ENCODE results near the gene SLC2A9.

Gene SLC2A9

DNA sequence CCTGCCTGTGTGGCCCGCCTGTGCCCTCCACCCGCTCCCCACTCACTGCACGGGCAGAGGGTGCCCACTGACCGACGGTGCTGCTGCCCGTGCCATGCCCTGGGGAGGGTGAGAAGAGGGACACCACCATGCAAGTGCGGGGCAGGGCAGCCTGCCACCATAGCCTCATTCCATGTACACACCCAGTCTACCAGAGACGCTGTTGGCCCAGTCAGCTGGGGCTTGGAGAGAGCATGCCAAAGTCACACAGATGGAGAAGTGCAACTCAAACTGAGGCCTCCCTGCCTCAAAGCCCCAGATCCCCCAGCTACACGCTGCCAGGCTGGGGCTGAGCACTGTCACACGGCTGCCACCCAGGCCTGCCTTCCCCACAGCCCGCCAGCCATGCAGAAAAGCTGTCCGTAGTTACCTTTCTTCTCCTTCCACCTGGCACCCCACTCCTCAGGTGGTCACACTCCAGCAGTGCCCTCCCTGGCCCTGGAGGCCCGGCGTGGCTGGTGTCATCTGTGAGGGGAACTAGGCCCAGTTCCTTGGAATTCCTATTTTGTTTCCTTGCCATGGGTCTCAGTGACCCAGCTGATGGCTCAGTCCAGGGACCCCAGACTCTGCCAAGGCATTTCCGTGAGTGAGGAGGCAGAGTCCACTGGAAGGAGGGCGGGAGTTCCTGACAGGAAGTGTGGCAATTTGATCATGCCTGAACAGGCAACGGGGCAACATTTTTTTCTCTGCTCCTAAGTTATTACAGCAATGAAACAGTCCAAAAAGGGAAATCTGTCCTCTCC, at the start of gene SLC2A9:
Gene SLC2A9 (minus strand): TSS at position 627 of the 782 bp plus-strand sequence. CDS start 68 bp downstream, at position 559.
- DNase-seq: no peak

DNA sequence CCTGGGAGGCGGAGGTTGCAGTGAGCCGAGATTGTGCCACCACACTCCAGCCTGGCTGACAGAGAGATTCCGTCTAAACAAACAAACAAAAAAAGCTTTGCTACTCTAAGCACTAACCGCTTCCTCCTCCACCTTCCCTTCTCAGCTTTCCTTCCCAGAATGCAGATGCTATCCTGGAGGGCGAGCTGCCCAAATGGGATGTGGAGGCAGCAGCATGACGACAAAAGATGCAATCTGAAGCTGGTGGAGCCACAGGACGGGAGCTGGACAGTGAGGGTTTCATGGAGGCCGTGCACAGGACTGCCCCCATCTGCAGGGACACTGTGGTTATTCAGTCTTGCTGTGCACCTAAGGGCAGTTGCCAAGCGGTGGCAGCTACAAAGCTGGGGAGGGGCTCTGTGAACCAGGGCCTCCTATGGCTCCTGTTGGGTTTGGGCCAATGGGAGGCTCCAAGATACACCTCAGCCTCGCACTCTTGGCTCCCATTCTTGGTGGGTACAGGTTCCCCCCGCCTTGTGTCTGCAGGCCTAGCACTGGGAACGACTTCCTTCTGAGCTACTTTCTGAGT, 47.9 kb upstream of the SLC2A9 start:
- peak in 1 of 2 experiments; percentile 13 for DNase-seq

DNA sequence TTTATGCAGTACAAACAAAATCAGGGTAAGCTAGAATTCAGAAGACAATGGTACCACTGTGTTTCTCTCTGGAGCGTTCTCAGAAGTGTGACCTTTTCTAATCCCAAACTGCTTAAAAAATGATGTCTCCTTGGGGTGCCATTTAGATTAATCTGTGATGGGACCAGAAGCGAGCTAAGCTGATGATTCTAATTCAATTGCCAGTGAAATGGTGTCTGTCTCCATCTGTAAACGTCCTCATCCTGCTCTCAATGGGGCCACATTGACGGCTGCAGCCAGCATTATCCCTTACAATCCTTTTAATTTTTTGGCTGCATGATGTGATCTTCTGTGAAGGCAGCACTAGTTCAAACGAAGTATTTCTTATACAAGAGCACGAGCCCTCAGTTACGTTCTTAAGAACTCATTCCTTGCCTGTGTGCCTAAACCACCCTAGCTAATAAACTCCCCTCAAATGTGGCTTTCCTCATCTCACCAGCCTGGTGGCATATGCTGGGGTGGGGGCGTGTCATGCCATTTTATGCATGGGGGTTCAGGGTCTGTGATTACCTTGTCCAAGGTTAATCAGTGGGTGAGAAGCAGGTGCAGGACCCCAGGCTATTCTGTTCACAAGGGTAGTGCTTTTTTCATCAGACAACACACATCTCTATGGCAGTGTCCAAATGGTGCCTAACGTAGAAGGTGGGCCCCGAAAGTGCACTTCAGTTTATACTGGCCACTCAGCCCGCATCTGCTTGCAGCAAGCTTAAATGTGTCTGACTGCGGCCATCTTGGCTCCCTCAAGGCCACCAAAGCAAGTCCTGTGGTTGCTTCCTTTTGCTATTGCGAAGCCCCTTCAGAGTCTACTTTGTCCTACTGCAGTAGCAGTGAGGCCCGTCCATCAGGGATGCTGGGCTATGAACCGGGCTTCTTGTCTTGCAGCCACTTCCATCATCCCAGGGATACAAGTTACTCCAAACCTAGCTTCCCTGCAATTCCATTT, 45.7 kb upstream of the SLC2A9 start:
- DNase-seq: peak in 1 of 2 experiments; percentile 14

GRCh38 chr4:10066206-10066605, 44.9 kb upstream of the SLC2A9 start:
- no peak for DNase-seq

DNA sequence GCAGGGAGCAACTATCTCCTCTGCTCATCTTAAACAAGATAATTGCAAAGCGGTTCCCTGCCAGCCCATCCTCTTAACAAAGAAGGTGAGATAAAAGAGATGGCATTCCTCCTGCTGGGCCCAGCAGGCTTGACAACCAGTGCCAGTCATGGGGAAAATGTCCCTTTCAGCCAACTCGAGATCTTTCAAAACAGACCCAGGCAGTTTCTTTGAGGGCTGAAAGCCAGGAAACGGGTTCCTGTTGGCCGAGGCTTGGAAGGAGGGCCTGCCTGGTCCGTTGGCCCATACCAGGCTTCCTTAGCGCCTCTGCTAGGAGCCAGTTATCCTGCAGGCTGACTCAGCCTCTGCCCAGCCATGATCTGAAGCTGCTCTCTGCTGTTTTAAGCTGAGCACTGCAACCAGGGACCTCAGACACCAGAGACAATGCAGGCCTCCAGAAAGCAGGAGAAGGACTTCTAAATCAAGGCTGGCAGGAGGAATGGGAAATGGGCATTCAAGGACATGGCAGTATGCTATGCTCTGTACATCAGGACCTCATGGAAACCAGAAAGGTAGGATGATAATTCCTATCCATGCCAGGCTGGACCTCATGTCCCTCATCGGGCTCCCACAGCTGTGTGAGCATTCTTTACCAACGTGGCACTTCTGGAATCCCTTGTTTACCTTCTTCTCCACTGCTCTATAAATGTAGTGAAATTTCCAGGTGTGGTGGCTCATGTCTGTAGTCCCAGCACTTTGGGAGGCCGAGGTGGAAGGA, 42.4 kb upstream of the SLC2A9 start:
- peak in 1 of 2 experiments; percentile 10 for DNase-seq

DNA sequence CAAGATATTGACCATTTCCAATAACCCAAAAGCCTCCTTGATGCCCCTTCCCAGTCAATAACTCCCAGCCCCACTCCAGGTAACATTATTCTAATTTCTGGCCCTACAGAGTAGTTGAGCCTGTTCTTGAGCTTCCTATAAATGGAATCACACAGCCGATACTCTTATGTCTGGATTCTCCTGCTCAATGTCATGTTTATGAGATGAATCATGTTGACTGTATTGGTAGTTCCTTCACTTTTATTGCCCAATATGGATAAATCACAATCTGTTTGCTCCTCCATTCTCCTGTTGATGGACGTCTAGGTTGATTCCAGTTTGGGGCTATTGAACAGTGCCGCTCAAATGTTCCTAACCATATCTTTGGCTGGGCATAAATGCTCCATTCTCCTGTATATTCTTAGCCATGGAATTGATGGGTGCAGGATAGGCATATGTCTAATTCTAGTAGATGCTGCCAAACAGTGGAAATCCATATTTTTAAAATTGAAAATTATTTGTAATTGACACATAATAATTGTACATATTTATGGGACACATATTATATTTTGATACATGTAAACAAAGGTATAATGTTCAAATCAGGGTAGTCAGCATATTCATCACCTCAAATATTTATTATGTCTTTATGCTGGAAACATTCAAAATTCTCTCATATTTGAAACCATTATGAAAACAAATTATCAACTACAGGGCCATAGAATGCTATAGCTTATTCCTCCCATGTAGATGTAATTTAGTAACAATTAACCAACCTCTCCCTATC, 40.5 kb upstream of the SLC2A9 start:
- DNase-seq: no peak

DNA sequence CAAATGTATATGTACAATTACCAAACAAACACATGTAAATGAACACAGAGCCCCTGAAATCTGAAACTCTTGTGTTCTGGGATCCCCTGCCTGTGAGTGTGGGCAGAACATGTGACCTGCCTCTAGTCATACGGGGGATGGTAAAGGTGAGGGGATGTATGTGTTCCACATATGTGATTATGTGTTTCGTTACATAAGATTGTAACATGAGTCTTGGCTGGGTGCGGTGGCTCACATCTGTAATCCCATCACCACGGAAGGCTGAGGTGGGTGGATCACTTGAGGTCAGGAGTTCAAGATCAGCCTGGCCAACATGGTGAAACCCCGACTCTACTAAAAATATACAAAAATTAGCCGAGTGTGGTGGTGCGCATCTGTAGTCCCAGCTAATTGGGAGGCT, 37.1 kb upstream of the SLC2A9 start:
- DNase-seq: no peak

DNA sequence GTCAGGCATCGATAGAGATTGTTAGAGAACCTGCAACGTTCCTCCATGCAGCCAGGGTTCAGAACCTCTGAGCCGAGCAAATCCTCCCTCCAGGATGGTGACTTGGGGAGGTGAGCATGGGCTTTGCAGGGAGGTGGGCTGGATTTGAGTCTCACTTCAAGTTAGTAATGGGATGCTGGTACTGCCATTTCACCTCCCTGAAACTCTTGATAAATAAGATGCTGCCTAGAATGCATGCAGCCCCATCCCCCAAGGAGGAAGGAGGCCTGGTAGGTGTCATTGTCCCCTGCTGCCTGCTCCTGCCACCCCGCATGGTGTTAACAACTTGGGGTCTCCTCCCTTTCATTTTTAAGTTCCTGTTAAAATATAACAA, 35.7 kb upstream of the SLC2A9 start:
- DNase-seq: no peak

GRCh38 chr4:10056334-10057022, 35.2 kb upstream of the SLC2A9 start:
- DNase-seq: no peak

GRCh38 chr4:10055871-10056270, 34.6 kb upstream of the SLC2A9 start:
- DNase-seq: no peak

DNA sequence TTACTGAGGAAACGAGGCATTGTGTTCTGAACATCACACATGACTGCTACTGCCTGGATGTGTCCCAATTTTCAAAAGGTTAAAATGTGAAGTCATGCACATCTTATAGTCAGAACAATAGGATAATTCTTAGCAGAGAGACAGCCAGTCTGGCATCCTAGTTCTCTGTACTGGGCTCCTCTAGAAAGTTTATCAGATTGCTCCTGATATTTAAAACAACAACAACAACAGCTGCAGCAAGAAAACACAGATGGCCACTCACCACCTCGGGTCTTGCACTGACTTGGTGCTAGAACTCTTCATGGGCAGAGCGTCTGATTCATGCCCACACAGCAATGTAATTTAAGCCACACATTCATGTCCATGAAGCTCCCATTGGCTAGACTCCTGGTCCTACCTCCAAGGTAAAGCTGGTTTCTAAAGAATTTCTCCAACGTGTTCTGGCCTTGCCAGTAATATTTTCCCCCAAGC, 33.3 kb upstream of the SLC2A9 start:
- DNase-seq: no peak

DNA sequence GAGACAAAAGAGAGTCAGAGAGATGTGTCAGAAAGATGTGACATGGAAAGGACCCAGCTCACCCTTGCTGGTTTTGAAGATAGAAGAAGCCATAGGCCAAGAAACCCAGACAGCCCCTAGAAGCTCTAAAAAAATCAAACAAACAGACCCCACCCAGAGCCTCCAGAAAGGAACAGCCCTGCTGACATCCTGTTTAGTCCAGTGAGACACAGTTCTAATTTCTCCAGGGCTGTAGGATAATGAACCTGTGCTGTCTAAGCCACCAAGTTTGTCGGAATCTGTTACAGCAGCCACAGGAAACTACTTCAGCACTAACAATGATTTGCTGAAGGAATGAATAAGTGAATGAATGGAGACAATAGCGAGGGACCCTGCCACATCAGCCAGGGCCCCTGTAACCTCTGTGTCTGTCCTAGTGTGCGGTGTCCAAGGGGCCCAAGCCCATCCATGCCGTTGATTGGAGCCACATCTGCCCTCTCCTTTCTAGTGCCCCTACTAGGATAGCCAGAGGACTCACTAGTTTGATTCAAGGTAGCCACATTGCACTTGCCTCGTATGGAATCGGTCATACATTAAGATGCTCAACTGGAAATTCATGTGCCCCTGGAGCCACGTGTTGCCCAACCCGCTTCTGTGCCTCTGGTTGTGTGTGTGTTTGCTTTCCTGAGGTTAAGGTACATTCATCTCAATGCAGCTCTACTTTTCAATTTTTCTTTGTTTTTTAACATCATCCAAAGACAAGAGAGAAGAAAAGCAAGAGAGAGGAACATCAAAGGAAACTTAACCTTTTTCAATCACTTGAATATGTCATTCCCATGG, 32.5 kb upstream of the SLC2A9 start:
- no peak for DNase-seq

- no peak for DNase-seq
Measured at GRCh38 chr4:10051517-10052135, 30.3 kb upstream of the SLC2A9 start.

DNA sequence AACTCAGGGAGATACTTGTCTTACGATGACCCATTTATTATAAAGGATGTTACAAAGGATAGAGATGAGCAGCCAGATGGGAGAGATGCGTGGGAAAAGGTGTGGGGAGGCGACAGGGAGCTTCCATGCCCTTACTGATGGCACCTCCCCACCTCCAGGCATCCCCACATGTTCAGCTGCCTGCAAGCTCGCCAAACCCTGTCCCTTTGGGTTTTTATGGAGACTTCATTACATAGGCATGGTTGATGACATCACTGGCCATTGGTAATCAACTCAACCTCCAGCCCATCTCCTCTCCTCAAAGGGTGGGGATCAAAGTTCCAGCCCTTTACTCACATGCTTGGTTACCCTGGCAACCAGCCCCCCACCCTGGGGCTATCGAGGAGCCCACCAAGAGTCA, 29.4 kb upstream of the SLC2A9 start:
- no peak for DNase-seq

DNA sequence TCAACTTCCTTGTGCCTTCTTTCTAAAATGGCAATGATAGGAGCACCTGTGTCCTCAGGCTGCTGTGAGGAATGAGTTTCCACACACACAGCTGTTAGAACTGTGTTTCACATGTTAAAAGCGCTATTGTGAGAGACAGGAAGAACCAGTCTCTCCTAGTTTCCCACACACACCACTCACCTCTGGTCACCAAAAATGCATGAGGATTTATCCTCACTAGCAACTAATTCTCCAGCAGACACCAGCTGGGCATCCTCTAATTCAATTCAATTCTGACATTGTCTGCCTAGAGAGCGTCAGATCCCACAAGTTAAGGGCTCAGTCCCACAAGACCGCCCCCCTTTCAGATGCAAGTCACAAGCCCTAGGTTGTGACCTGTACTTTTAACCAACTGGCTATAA, 29.0 kb upstream of the SLC2A9 start:
- no peak for DNase-seq

DNA sequence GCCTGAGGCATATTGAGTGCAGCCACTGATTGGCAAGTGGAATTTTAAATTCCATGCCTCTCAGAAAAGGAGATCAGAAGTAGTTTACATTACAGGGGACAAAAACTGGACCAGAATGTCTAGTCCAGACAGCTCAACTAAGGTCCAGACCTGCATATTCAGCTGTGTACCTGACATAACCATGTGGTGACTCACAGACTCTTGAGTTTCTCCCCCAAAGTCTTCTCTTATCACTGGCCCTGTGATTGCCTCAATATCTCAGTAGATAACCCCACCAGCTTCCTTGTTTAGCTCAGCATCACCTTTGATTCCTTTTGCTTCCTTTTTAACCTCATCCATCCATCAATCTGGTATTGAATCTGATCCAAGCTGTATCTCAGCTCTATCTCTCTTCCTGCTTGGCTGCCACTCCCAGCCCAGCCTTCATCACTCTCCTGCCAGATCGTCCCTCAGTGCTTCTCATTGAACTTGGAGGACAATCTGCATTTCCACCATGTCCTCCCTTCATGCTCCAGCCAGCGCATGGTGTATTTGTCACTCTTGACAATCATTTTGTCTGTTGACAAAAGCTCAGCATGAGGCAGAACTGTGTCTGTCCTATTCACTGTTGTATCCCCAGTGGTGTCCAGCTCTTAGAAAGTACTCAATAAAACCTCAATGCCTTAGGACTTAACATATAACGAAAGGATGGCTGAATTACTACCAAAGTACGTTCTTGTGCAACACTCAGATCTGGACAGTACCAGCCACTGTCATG, 27.8 kb upstream of the SLC2A9 start:
- DNase-seq: no peak

DNA sequence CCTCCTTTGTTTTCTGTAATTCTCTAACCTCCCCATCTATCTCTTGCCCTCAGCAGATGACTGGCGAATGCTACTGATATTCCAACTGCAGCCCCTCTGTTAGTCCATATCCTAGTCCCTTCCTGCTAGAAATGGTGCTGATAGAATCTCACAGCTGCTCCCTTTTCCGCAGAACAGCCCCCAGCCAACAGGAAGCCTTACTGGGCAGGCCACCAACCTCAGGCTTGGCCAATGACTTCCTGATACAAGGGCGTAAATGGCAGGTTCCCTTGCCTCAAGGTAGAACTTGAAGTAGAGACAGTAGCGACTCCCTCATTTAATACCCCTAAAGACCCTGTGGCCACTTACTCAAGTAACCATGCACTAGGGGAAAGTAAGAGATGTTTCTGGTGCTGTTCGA, 26.7 kb upstream of the SLC2A9 start:
- no peak for DNase-seq

DNA sequence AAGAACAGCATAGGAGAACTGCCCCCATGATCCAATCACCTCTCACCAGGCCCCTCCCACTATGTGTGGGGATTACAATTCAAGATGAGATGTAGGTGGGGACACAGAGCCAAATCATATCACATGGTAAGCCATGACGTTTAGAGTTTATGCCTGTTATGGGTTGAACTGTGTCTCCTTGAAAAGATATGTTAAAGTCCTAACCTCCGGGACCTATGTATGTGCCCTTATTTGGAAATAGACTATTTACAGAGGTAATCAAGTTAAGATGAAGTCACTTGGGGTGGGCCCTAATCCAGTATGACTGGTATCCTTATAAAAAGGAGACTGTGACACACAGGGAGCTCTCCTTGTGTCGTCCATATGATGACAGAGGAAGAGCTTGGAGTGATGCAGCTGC, 25.2 kb upstream of the SLC2A9 start:
- DNase-seq: no peak

DNA sequence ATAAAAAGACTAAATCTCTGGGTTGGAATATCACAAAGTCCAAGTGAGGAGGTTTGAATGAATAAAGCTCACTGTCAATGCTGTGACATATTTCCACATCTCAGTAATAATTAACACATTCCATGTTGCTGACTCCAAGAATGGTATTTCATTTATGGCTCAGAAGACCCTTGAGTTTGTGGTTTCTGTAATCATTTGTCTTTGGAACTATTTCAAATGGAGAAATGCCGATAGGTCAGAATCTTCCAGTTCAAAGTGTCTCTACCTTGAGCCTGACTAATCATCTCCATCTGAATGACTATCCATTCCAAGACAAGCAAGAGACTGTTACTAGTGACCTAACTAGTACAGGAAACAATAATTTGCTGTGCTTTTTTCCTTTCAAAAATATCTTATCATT, 24.2 kb upstream of the SLC2A9 start:
- no peak for DNase-seq
